HEK293 (cell line): ENCODE results near the gene MKX.

Source experiments
- ZNF133 ChIP-seq: fragments of 450-650 bp; formaldehyde crosslinking; IDR thresholded peaks from 2 replicates; pipeline ENCODE4 v1.5.1; 2016; ENCODE audit warnings: missing biosample characterization, missing genetic modification characterization
- ZNF274 ChIP-seq, 2 experiments: fragments of 200-500 bp in 1 of 2; fragments of 450-650 bp in 1 of 2; sonication (Bioruptor generic) in 1 of 2; formaldehyde crosslinking in 1 of 2; IDR thresholded peaks; 2 replicates each; pipeline versions ENCODE4 v1.5.1 to v1.6.1; 2014 to 2016; ENCODE audit warnings: borderline replicate concordance in 1 of 2, inconsistent platforms in 1 of 2, low read length in 1 of 2, missing biosample characterization in 1 of 2, missing genetic modification characterization in 1 of 2
- ZNF560 ChIP-seq: fragments of 450-650 bp; formaldehyde crosslinking; IDR thresholded peaks from 2 replicates; pipeline ENCODE4 v1.5.1; 2017; ENCODE audit warnings: missing biosample characterization, missing genetic modification characterization, borderline replicate concordance
- ZNF747 ChIP-seq: fragments of 450-650 bp; formaldehyde crosslinking; IDR thresholded peaks from 2 replicates; pipeline ENCODE4 v1.5.1; 2016; ENCODE audit warnings: missing biosample characterization, missing genetic modification characterization
- TF ChIP-seq, protein P1 (sequence below): fragments of 450-650 bp; formaldehyde crosslinking; IDR thresholded peaks from 2 replicates; pipeline ENCODE4 v1.5.1; 2017; ENCODE audit warnings: missing biosample characterization, missing genetic modification characterization
- TF ChIP-seq, protein P2 (sequence below): fragments of 450-650 bp; formaldehyde crosslinking; IDR thresholded peaks from 2 replicates; pipeline ENCODE4 v1.5.1; 2016; ENCODE audit warnings: missing biosample characterization, missing genetic modification characterization
- TF ChIP-seq, protein P3 (sequence below): fragments of 450-650 bp; formaldehyde crosslinking; IDR thresholded peaks from 2 replicates; pipeline ENCODE4 v1.5.1; 2016; ENCODE audit warnings: missing biosample characterization, missing genetic modification characterization

DNA sequence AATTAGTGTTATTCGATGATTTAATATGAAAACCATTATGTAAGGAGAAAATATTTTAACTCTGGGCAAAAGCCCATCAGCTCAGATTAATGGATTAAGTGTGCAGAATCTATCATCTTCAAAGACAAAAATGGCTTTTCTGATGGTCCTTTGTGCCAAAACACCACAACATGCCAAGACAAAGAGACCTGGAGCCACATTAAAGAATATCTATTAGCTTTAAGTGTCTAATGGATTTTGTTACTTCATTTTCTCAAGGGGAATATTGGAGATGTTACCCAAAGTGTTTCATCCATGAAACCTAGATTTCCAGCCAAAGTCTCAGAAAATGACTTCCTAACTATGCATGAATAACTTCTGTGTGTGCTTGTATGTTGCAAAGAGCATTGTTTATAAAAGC lies 57.3 kb downstream of the MKX start:
- no peak for TF ChIP-seq ZNF747 (tag by site-specific recombination)
- TF ChIP-seq ZNF274 (IDR thresholded peaks at IDR 0.05; ENCODE audit: low read length): no peak
- no peak for TF ChIP-seq ZNF274 (tag by site-specific recombination; IDR thresholded peaks at IDR 0.05; ENCODE audit: borderline replicate concordance)
- TF ChIP-seq, protein P1, sequence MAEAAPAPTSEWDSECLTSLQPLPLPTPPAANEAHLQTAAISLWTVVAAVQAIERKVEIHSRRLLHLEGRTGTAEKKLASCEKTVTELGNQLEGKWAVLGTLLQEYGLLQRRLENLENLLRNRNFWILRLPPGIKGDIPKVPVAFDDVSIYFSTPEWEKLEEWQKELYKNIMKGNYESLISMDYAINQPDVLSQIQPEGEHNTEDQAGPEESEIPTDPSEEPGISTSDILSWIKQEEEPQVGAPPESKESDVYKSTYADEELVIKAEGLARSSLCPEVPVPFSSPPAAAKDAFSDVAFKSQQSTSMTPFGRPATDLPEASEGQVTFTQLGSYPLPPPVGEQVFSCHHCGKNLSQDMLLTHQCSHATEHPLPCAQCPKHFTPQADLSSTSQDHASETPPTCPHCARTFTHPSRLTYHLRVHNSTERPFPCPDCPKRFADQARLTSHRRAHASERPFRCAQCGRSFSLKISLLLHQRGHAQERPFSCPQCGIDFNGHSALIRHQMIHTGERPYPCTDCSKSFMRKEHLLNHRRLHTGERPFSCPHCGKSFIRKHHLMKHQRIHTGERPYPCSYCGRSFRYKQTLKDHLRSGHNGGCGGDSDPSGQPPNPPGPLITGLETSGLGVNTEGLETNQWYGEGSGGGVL (tag by site-specific recombination): no peak
- TF ChIP-seq, protein P2, sequence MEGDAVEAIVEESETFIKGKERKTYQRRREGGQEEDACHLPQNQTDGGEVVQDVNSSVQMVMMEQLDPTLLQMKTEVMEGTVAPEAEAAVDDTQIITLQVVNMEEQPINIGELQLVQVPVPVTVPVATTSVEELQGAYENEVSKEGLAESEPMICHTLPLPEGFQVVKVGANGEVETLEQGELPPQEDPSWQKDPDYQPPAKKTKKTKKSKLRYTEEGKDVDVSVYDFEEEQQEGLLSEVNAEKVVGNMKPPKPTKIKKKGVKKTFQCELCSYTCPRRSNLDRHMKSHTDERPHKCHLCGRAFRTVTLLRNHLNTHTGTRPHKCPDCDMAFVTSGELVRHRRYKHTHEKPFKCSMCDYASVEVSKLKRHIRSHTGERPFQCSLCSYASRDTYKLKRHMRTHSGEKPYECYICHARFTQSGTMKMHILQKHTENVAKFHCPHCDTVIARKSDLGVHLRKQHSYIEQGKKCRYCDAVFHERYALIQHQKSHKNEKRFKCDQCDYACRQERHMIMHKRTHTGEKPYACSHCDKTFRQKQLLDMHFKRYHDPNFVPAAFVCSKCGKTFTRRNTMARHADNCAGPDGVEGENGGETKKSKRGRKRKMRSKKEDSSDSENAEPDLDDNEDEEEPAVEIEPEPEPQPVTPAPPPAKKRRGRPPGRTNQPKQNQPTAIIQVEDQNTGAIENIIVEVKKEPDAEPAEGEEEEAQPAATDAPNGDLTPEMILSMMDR (tag by site-specific recombination): no peak
- TF ChIP-seq, protein P3, sequence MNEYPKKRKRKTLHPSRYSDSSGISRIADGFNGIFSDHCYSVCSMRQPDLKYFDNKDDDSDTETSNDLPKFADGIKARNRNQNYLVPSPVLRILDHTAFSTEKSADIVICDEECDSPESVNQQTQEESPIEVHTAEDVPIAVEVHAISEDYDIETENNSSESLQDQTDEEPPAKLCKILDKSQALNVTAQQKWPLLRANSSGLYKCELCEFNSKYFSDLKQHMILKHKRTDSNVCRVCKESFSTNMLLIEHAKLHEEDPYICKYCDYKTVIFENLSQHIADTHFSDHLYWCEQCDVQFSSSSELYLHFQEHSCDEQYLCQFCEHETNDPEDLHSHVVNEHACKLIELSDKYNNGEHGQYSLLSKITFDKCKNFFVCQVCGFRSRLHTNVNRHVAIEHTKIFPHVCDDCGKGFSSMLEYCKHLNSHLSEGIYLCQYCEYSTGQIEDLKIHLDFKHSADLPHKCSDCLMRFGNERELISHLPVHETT (tag by site-specific recombination): no peak
- TF ChIP-seq ZNF133 (tag by site-specific recombination): no peak
- no peak for TF ChIP-seq ZNF560 (tag by site-specific recombination)
